Activated effector memory CD4-positive, alpha-beta T cell treated with Interleukin-2 at 50 U/mL for 16 hours (primary cell): Measurements from ENCODE around the gene ZNF587.
"Not testable (repeated sequence)": the region's sequence is repeated elsewhere in the genome, so short reads cannot be mapped to it uniquely, and the experiment has no call there.

Source experiments
- DNase-seq: peaks from one replicate; pipeline ENCODE4 v3.0.0-alpha.2; 2020

ZNF587 gene

DNA sequence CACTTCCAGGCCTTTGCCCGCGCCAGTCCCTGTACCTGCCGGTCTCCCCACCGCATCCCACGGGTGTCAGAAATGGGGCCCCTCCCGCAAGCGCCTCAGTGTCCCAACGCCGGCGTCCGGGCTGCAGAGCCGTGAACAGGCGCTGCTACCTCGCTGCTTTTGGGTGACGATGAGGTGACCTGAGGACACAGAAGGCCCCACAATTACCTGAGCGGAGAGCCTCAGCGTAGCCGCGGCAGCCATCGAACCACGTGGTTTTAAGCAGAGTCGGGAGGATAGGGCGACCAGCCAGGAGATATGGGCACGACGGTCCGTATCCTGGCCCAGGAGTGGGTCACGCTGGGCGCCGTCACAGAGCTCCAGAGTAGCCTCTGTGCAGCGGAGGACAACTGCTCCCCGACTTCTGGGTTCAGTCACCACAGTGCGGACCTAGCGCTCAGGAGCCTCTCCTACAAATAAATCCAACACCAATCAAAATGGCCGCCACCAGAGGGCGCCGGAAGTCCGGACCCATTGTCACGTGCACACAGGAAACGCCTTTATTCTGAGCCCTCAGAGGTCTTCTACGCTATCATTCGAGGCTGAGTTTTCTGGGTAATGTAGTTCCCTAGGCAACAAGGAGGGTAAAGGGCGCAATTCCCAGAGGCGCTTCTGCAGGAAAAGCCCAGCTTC, 39.0 kb downstream of the ZNF587 start, which contains the start of gene ZNF814:
Gene ZNF814, minus strand, starts transcription at position 478 of the 672 bp plus-strand sequence. Its CDS starts 235 bp downstream, at position 243.
- peak; percentile 73 for DNase-seq

DNA sequence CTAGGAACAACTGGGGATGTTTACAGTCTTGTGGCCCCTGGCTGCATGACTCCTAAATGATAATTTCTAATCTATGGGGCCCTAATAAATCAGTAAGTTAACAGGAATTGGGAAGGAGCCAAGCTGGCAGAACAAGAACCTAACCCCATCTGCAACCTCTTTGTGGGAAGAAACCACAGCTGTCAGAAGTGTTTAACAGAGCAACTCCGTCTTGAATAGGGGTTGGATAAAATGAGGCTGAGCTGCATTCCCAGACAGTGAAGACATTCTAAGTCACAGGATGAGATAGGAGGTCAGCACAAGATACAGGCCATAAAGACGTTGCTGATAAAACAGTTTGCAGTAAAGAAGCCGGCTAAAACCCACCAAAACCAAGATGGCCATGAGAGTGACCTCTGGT, 41.0 kb downstream of the ZNF587 start:
- not testable (repeated sequence) for DNase-seq

DNA sequence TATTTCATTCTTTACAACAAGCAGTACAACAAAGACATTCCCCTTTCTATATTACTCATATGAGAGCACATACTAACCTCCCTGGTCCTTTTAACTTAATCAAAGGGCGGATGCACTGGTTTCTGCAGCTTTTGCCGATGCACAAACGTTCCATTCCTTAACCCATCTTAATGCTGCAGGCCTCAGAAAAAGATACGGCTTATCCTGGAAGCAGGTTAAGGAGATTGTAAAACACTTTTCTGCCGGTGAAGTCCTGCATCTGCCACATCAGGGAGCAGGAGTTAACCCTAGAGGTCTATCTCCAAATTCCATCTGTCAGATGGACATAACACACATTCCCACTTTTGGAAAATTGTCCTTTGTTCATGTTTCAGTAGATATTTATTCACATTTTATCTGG, 50.7 kb downstream of the ZNF587 start:
- no peak for DNase-seq

DNA sequence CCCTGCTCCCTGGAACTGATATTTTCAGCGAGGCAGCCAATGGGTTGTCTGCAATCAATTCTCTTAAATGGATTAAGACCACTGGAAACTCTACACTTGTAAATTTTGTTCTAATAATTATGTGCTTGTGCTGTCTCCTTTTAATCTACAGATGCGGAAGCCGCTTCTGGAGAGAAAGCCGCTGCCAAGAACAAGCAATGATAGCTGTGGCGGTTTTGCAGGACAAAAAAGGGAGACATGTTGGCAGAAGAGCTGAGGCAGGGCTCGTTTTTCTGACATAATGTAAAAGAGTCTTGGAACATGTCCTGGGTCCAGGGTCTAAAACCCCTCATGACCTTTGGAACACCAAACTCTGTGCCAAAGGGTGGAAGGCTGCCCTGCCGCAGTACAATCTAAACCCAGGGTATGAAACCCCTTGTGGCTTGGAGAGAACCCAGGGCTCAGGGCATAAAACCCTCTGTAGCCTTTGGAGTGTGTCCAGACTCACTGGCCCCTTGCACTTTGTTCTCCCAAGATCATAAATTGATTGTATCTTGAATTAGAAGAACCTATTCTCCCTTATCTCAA, 54.0 kb downstream of the ZNF587 start:
- no peak for DNase-seq

DNA sequence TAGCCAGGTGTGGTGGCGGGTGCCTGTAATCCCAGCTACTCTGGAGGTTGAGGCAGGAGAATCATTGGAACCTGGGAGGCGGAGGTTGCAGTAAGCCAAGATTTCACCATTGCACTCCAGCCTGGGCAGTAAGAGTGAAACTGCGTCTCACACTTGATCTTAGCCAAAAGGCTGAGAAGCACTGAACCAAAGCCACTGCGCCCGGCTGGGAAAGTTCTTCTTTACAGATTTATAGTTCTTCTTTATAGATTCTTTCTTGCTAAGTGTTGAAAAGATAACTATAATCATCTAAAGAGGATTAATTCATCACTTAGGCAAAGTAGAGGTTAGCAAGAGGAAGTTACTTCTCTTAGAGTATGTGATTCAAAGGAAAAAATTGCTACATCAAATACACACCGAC, 55.6 kb downstream of the ZNF587 start:
- DNase-seq = no peak

DNA sequence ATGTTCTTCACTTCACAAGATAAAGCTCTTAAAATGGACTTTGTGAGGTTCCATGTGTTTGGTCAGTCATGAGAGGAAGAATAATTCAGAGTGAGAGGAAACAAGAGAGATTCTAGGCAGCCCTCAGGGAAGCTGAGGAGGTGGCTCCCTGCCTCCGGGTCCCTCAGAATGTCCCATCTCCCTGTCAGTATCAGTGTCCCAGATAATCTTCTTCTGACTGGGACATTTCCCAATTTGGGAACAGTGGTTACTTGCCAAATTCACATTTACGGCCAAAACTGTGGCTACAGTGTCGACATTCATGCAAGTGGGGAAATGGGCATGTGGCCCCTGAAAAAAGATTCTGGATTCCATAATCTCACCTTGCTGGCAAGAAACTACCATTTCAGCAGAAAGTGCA, 57.7 kb downstream of the ZNF587 start:
- no peak for DNase-seq

DNA sequence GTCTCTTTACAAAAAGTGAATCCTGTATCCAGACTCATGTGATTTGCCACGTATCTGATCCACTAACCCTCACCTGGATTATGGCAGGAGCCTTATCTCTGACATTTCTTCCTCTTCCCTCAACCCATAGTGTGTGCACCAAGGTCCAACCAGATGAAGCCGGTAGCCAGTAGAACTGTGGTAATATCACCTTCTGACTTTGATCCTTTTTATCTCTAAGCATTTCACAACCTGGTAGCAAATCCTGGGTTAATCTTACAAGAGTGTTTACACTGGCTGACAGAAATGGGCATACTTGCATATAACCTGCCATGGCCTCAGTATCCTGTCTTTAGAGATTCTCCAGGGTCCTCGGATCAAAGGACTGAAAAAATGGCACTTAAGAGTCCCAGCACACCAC, 64.9 kb downstream of the ZNF587 start:
- DNase-seq = no peak
